ENCODE measurements around the gene DPYD. TPM values are rescaled to one million over a fixed set of nuclear protein-coding genes. Genes with fewer than 3 reads are reported as not detected.

DPYD gene
- total RNA-seq, 1 donor = 81.4 TPM

- Histone ChIP-seq H3K27me3 (ENCODE audit: insufficient read depth, low read length) (no peaks in the 10 kb centered on the region), H2AFZ (ENCODE audit: low read length) (no peak overlapping the region), H3K4me2 (ENCODE audit: insufficient read depth, low read length) (no peak overlapping the region), H3K36me3 (ENCODE audit: insufficient read depth, low read length) (no peaks in the 10 kb centered on the region), H3K27ac (ENCODE audit: low read depth, low read length) (no peak overlapping the region), H3K79me2 (ENCODE audit: insufficient read depth, low read length) (no peaks in the 10 kb centered on the region), H3K4me1 (ENCODE audit: insufficient read depth, low read length) (no peaks in the 10 kb centered on the region), H3K9me3 (ENCODE audit: low read depth, low read length) (no peaks in the 10 kb centered on the region), H3K4me3 (ENCODE audit: insufficient read depth, low read length) (no peak overlapping the region), H4K20me1 (ENCODE audit: insufficient read depth, low read length) (no peaks in the 10 kb centered on the region)
- no peak for DNase-seq (ENCODE audit: insufficient read length, low spot score, missing footprints)
- TF ChIP-seq CTCF (IDR thresholded peaks at IDR 0.05; ENCODE audit: extremely low read depth, low read depth, low read length) = no peak
Observed at GRCh38 chr1:97112442-97112841, 808.4 kb downstream of the DPYD start.

- no peak for TF ChIP-seq CTCF (IDR thresholded peaks at IDR 0.05; ENCODE audit: extremely low read depth, low read depth, low read length)
- no peak overlapping the region for H3K4me3 ChIP-seq (ENCODE audit: insufficient read depth, low read length)
Observed at GRCh38 chr1:97108179-97108578, 812.7 kb downstream of the DPYD start.

GRCh38 chr1:97105531-97105930 lies 815.3 kb downstream of the DPYD start:
- no peaks in the 10 kb centered on the region for H3K36me3 ChIP-seq (ENCODE audit: insufficient read depth, low read length)
- TF ChIP-seq CTCF (IDR thresholded peaks at IDR 0.05; ENCODE audit: extremely low read depth, low read depth, low read length) = no peak
- no peak overlapping the region for H2AFZ ChIP-seq (ENCODE audit: low read length)
- H3K27me3 ChIP-seq (ENCODE audit: insufficient read depth, low read length) = no peaks in the 10 kb centered on the region
- no peaks in the 10 kb centered on the region for H3K79me2 ChIP-seq (ENCODE audit: insufficient read depth, low read length)
- no peak overlapping the region for H3K4me3 ChIP-seq (ENCODE audit: insufficient read depth, low read length)
- H3K9me3 ChIP-seq (ENCODE audit: low read depth, low read length) = peaks cover 3% of the 10 kb centered on the region
- DNase-seq (ENCODE audit: insufficient read length, low spot score, missing footprints) = no peak
- no peak overlapping the region for H3K4me2 ChIP-seq (ENCODE audit: insufficient read depth, low read length)
- H3K4me1 ChIP-seq (ENCODE audit: insufficient read depth, low read length) = no peaks in the 10 kb centered on the region
- H3K27ac ChIP-seq (ENCODE audit: low read depth, low read length) = no peak overlapping the region
- no peaks in the 10 kb centered on the region for H4K20me1 ChIP-seq (ENCODE audit: insufficient read depth, low read length)

More at GRCh38 chr1:97108179-97108578, 812.7 kb downstream of the DPYD start:
- H3K9me3 ChIP-seq (ENCODE audit: low read depth, low read length) = peaks cover 3% of the 10 kb centered on the region
- no peak overlapping the region for H3K27ac ChIP-seq (ENCODE audit: low read depth, low read length)
- no peak overlapping the region for H2AFZ ChIP-seq (ENCODE audit: low read length)
- no peaks in the 10 kb centered on the region for H3K27me3 ChIP-seq (ENCODE audit: insufficient read depth, low read length)
- DNase-seq (ENCODE audit: insufficient read length, low spot score, missing footprints) = peak; percentile 6
- H3K79me2 ChIP-seq (ENCODE audit: insufficient read depth, low read length) = no peaks in the 10 kb centered on the region
- no peak overlapping the region for H3K4me2 ChIP-seq (ENCODE audit: insufficient read depth, low read length)
- no peaks in the 10 kb centered on the region for H3K4me1 ChIP-seq (ENCODE audit: insufficient read depth, low read length)
- H4K20me1 ChIP-seq (ENCODE audit: insufficient read depth, low read length) = no peaks in the 10 kb centered on the region
- H3K36me3 ChIP-seq (ENCODE audit: insufficient read depth, low read length) = no peaks in the 10 kb centered on the region

- H3K27ac ChIP-seq (ENCODE audit: low read depth, low read length) = no peak overlapping the region
Observed at GRCh38 chr1:97101509-97101908, 819.3 kb downstream of the DPYD start.

More at GRCh38 chr1:97101509-97101908, 819.3 kb downstream of the DPYD start:
- H2AFZ ChIP-seq (ENCODE audit: low read length) = no peak overlapping the region
- H3K79me2 ChIP-seq (ENCODE audit: insufficient read depth, low read length) = no peaks in the 10 kb centered on the region
- H3K27me3 ChIP-seq (ENCODE audit: insufficient read depth, low read length) = no peaks in the 10 kb centered on the region
- H3K4me3 ChIP-seq (ENCODE audit: insufficient read depth, low read length) = no peak overlapping the region
- H3K4me1 ChIP-seq (ENCODE audit: insufficient read depth, low read length) = no peaks in the 10 kb centered on the region
- DNase-seq (ENCODE audit: insufficient read length, low spot score, missing footprints) = no peak
- H3K36me3 ChIP-seq (ENCODE audit: insufficient read depth, low read length) = no peaks in the 10 kb centered on the region
- peaks cover 3% of the 10 kb centered on the region for H3K9me3 ChIP-seq (ENCODE audit: low read depth, low read length)
- no peaks in the 10 kb centered on the region for H4K20me1 ChIP-seq (ENCODE audit: insufficient read depth, low read length)
- no peak overlapping the region for H3K4me2 ChIP-seq (ENCODE audit: insufficient read depth, low read length)
- no peak for TF ChIP-seq CTCF (IDR thresholded peaks at IDR 0.05; ENCODE audit: extremely low read depth, low read depth, low read length)
